SJSA1 (cell line): ENCODE data around the gene TAF7L. TPM values are rescaled to one million over a fixed set of nuclear protein-coding genes. Genes with fewer than 3 reads are reported as not detected.

Source experiments
- total RNA-seq: library from RNA; depleted of rRNA; stranded (reverse); fragments of >200 nt; shearing (Covaris generic); gene quantifications from 2 replicates; pipeline ENCODE4 v1.2.3, GENCODE V29; 2014; rRNA removed

The TAF7L gene
- total RNA-seq, 1 experiment from 2014 or later, result 0.08 TPM

Other genes with a start within 250 kb of the TAF7L start
- gene TRMT2B, start 239.2 kb downstream of the TAF7L start, total RNA-seq, result 13.7 and 18.7 TPM in 2 replicates
- gene TMEM35A, start 212.5 kb downstream of the TAF7L start, total RNA-seq, result not detected in 2 replicates
- 40.7 and 43.6 TPM in 2 replicates for gene CENPI, start 193.1 kb downstream of the TAF7L start, total RNA-seq
- gene DRP2, start 71.5 kb downstream of the TAF7L start, total RNA-seq, result 0.03 TPM in 1 of 2 replicates, not detected in the other
- 0.94 and 3.7 TPM in 2 replicates for gene TIMM8A, start 57.4 kb upstream of the TAF7L start, total RNA-seq
- gene BTK, start 94.9 kb upstream of the TAF7L start, total RNA-seq, result not detected in 2 replicates
- 1,028 and 2,711 TPM in 2 replicates for gene RPL36A, start 99.7 kb upstream of the TAF7L start, total RNA-seq
- 47.6 and 51.7 TPM in 2 replicates for gene GLA, start 116.6 kb upstream of the TAF7L start, total RNA-seq
- gene HNRNPH2, start 116.9 kb upstream of the TAF7L start, total RNA-seq, result 58.9 and 71.8 TPM in 2 replicates
- gene ARMCX4, start 194.1 kb upstream of the TAF7L start, total RNA-seq, result 3.9 and 5.8 TPM in 2 replicates